Measurements from ENCODE around the gene GALT. TPM values are rescaled to one million over a fixed set of nuclear protein-coding genes. Genes with fewer than 3 reads are reported as not detected.

Gene GALT
- total RNA-seq, 2 experiments from 2014 or later = 62.5 to 90.9 TPM

GRCh38 chr9:34642679-34643078 lies 3.8 kb upstream of the GALT start:
- ChIA-PET CTCF (ENCODE audit: unreplicated experiment) (no interaction called here), POLR2A (interaction anchor here (0.5 to 1.0 kb wide), 4 partner anchors 8 to 1473 kb away, joined by 3 to 4 read pairs (median 3); partner anchors contain the start of gene DCTN3)
- H3K27ac ChIP-seq (ENCODE audit: low read depth, low read length, poor library complexity, severe bottlenecking) = no peak overlapping the region
- intact Hi-C loops (cut with micrococcal nuclease; ENCODE audit: unreplicated experiment) = no loop called here
- no peaks in the 10 kb centered on the region for H3K9me3 ChIP-seq (ENCODE audit: low read length)
- H3K4me3 ChIP-seq (ENCODE audit: low read depth, low read length, poor library complexity, severe bottlenecking) = no peak overlapping the region
- no peak for DNase-seq (ENCODE audit: low spot score)
- TF ChIP-seq CTCF (conservative IDR thresholded peaks at IDR 0.05; ENCODE audit: low read length) (no peak), EZH2phosphoT487 (IDR thresholded peaks at IDR 0.05; ENCODE audit: borderline replicate concordance, low read depth, low read length) (no peak)
- no TSS peak for BruUV-seq (replicated peaks)
- peaks cover 26% of the 10 kb centered on the region for H3K4me1 ChIP-seq (ENCODE audit: insufficient read depth, low read length, poor library complexity, severe bottlenecking)
- no peaks in the 10 kb centered on the region for H4K20me1 ChIP-seq (ENCODE audit: insufficient read depth, low read length)
- no peaks in the 10 kb centered on the region for H3K9me2 ChIP-seq (ENCODE audit: insufficient read depth, low read length)
- peaks cover 6% of the 10 kb centered on the region; the same call in 1 of the 2 replicates for H3K79me2 ChIP-seq (ENCODE audit: insufficient read depth, low read depth, low read length)
- H2AFZ ChIP-seq (ENCODE audit: low read length) = no peak overlapping the region
- H3K36me3 ChIP-seq (ENCODE audit: insufficient read depth, low read length) = no peaks in the 10 kb centered on the region
- no peak overlapping the region for H3K4me2 ChIP-seq (ENCODE audit: low read length)

- Histone ChIP-seq H3K9me3 (ENCODE audit: low read length) (no peaks in the 10 kb centered on the region), H3K36me3 (ENCODE audit: insufficient read depth, low read length) (peaks cover 19% of the 10 kb centered on the region), H3K4me3 (ENCODE audit: low read depth, low read length, poor library complexity, severe bottlenecking) (no peak overlapping the region), H3K9me2 (ENCODE audit: insufficient read depth, low read length) (no peaks in the 10 kb centered on the region), H3K4me2 (ENCODE audit: low read length) (no peak overlapping the region), H2AFZ (ENCODE audit: low read length) (no peak overlapping the region), H4K20me1 (ENCODE audit: insufficient read depth, low read length) (no peaks in the 10 kb centered on the region), H3K79me2 (ENCODE audit: insufficient read depth, low read depth, low read length) (peaks cover 11% of the 10 kb centered on the region; the same call in 1 of the 2 replicates), H3K27ac (ENCODE audit: low read depth, low read length, poor library complexity, severe bottlenecking) (no peak overlapping the region), H3K4me1 (ENCODE audit: insufficient read depth, low read length, poor library complexity, severe bottlenecking) (peaks cover 21% of the 10 kb centered on the region)
- intact Hi-C loops (cut with micrococcal nuclease; ENCODE audit: unreplicated experiment) = no loop called here
- CTCF ChIA-PET (ENCODE audit: unreplicated experiment) = no interaction called here
- BruUV-seq (replicated peaks) = no TSS peak
- TF ChIP-seq EZH2phosphoT487 (IDR thresholded peaks at IDR 0.05; ENCODE audit: borderline replicate concordance, low read depth, low read length) (no peak), CTCF (conservative IDR thresholded peaks at IDR 0.05; ENCODE audit: low read length) (no peak)
- no peak for DNase-seq (ENCODE audit: low spot score)
- POLR2A ChIA-PET = interaction anchor here (0.6 to 5.2 kb wide), 3 partner anchors 8 to 475 kb away, joined by 3 to 66 read pairs (median 3); partner anchors contain the start of gene SIGMAR1
Measured at GRCh38 chr9:34644766-34645314, 1.6 kb upstream of the GALT start.

- ChIA-PET CTCF (ENCODE audit: unreplicated experiment) (interaction anchor here (0.6 to 3.5 kb wide), 5 partner anchors 10 to 40 kb away, joined by 3 to 35 read pairs (median 6); partner anchors contain the start of genes CCL27 and SIGMAR1), POLR2A (interaction anchor here (0.6 to 5.2 kb wide), 6 partner anchors 11 to 514 kb away, joined by 3 to 66 read pairs (median 4); partner anchors contain the start of gene SIGMAR1)
- H4K20me1 ChIP-seq (ENCODE audit: insufficient read depth, low read length) = no peaks in the 10 kb centered on the region
- peaks cover 25% of the 10 kb centered on the region for H3K4me1 ChIP-seq (ENCODE audit: insufficient read depth, low read length, poor library complexity, severe bottlenecking)
- peak overlapping the region; percentile 84 for H3K4me2 ChIP-seq (ENCODE audit: low read length)
- peaks cover 23% of the 10 kb centered on the region for H3K36me3 ChIP-seq (ENCODE audit: insufficient read depth, low read length)
- peaks cover 11% of the 10 kb centered on the region; the same call in 1 of the 2 replicates for H3K79me2 ChIP-seq (ENCODE audit: insufficient read depth, low read depth, low read length)
- TF ChIP-seq EZH2phosphoT487 (IDR thresholded peaks at IDR 0.05; ENCODE audit: borderline replicate concordance, low read depth, low read length) (no peak), CTCF (conservative IDR thresholded peaks at IDR 0.05; ENCODE audit: low read length) (peak; percentile 5; the same call in 1 of the 2 replicates)
- H3K9me3 ChIP-seq (ENCODE audit: low read length) = no peaks in the 10 kb centered on the region
- no peak for DNase-seq (ENCODE audit: low spot score)
- peak overlapping the region; percentile 80 for H3K4me3 ChIP-seq (ENCODE audit: low read depth, low read length, poor library complexity, severe bottlenecking)
- intact Hi-C loops (cut with micrococcal nuclease; ENCODE audit: unreplicated experiment) = no loop called here
- H3K27ac ChIP-seq (ENCODE audit: low read depth, low read length, poor library complexity, severe bottlenecking) = peak overlapping the region; percentile 65
- H3K9me2 ChIP-seq (ENCODE audit: insufficient read depth, low read length) = no peaks in the 10 kb centered on the region
- BruUV-seq (replicated peaks) = no TSS peak
- H2AFZ ChIP-seq (ENCODE audit: low read length) = peak overlapping the region; percentile 77; the same call in 1 of the 2 replicates
Measured at GRCh38 chr9:34647084-34647403, 569 bp downstream of the GALT start.
